Measurements from ENCODE around the gene SERPINA12.

GRCh38 chr14:94547726-94548125, 38.5 kb upstream of the SERPINA12 start:
- TF ChIP-seq POLR2A (IDR thresholded peaks at IDR 0.05), result no peak
- TF ChIP-seq CTCF (IDR thresholded peaks at IDR 0.05), result no peak

All from vagina (tissue), 2 donors.